Endometrium (tissue), 2 donors: ENCODE results near the gene SHMT1.
"Not testable (repeated sequence)": the region's sequence is repeated elsewhere in the genome, so short reads cannot be mapped to it uniquely, and the experiment has no call there.

ENCODE experiments used
- FAIRE-seq: peaks from 2 replicates; lab custom pipeline; 2012; peaks lifted over from hg19 to GRCh38; lab: Jason Lieb, UNC
- donor health status: control.
- donor health status: control.

The SHMT1 gene

GRCh38 chr17:18363101-18364049 is at the start of gene SHMT1:
TSS of gene SHMT1 (minus strand) at chr17:18363550. CDS start at chr17:18355981, 7,569 bp downstream.
- FAIRE-seq: no peak

- not testable (repeated sequence) for FAIRE-seq
These were observed 48.7 kb upstream of the SHMT1 start for GRCh38 chr17:18412001-18412538.

GRCh38 chr17:18411377-18411864 is 48.1 kb upstream of the SHMT1 start:
- not testable (repeated sequence) for FAIRE-seq

GRCh38 chr17:18410736-18411135 is 47.4 kb upstream of the SHMT1 start:
- FAIRE-seq: not testable (repeated sequence)

- FAIRE-seq: not testable (repeated sequence)
These were observed 46.0 kb upstream of the SHMT1 start for GRCh38 chr17:18409321-18409720.

- peak; percentile 12 for FAIRE-seq
These were observed 45.6 kb upstream of the SHMT1 start for GRCh38 chr17:18408906-18409305.

- FAIRE-seq: not testable (repeated sequence)
These were observed 40.3 kb upstream of the SHMT1 start for GRCh38 chr17:18403604-18404003.

GRCh38 chr17:18403166-18403565 is 39.8 kb upstream of the SHMT1 start:
- not testable (repeated sequence) for FAIRE-seq

- FAIRE-seq: not testable (repeated sequence)
These were observed 38.7 kb upstream of the SHMT1 start for GRCh38 chr17:18401872-18402590.

GRCh38 chr17:18388728-18389127 is 25.4 kb upstream of the SHMT1 start:
- not testable (repeated sequence) for FAIRE-seq

GRCh38 chr17:18388266-18388665 is 24.9 kb upstream of the SHMT1 start:
- not testable (repeated sequence) for FAIRE-seq

- not testable (repeated sequence) for FAIRE-seq
These were observed 24.2 kb upstream of the SHMT1 start for GRCh38 chr17:18387583-18387982.

- FAIRE-seq: not testable (repeated sequence)
These were observed 20.9 kb upstream of the SHMT1 start for GRCh38 chr17:18384271-18384670.

GRCh38 chr17:18383079-18383481 is 19.7 kb upstream of the SHMT1 start:
- FAIRE-seq: not testable (repeated sequence)

GRCh38 chr17:18382441-18383078 is 19.2 kb upstream of the SHMT1 start:
- no peak for FAIRE-seq

- no peak for FAIRE-seq
These were observed 18.5 kb upstream of the SHMT1 start for GRCh38 chr17:18381953-18382245.

- FAIRE-seq: no peak
These were observed 18.0 kb upstream of the SHMT1 start for GRCh38 chr17:18381158-18381952.

GRCh38 chr17:18380471-18381157 is 17.3 kb upstream of the SHMT1 start:
- no peak for FAIRE-seq

GRCh38 chr17:18379246-18380146 is 16.1 kb upstream of the SHMT1 start:
- FAIRE-seq: no peak

GRCh38 chr17:18378614-18379013 is 15.3 kb upstream of the SHMT1 start:
- not testable (repeated sequence) for FAIRE-seq
